HG03097 (cell line): ENCODE measurements around the gene P2RX7.
"Not testable (repeated sequence)": the region's sequence is repeated elsewhere in the genome, so short reads cannot be mapped to it uniquely, and the experiment has no call there.

Experiments
- ATAC-seq: cut with Tn5 transposase; IDR thresholded peaks from one replicate; pipeline ENCODE4 v1.9.1; 2021; ENCODE audit not compliant: unreplicated experiment, low FRiP score

The P2RX7 gene

GRCh38 chr12:121202407-121203355, 70.0 kb downstream of the P2RX7 start:
- ATAC-seq = no peak

- ATAC-seq = no peak
Measured at GRCh38 chr12:121203482-121203881, 70.8 kb downstream of the P2RX7 start.

GRCh38 chr12:121205491-121205890, 72.8 kb downstream of the P2RX7 start:
- no peak for ATAC-seq

- ATAC-seq = not testable (repeated sequence)
Measured at GRCh38 chr12:121208571-121208970, 75.9 kb downstream of the P2RX7 start.

GRCh38 chr12:121209221-121209620, 76.5 kb downstream of the P2RX7 start:
- no peak for ATAC-seq

- ATAC-seq = peak; percentile 61
Measured at GRCh38 chr12:121209624-121210572, 77.2 kb downstream of the P2RX7 start, which contains the start of gene P2RX4. Gene P2RX4 (plus strand): TSS chr12:121210129. CDS start chr12:121210165, 36 bp downstream.

GRCh38 chr12:121212875-121213274, 80.2 kb downstream of the P2RX7 start:
- no peak for ATAC-seq

GRCh38 chr12:121214166-121214777, 81.6 kb downstream of the P2RX7 start:
- no peak for ATAC-seq

GRCh38 chr12:121214855-121215745, 82.4 kb downstream of the P2RX7 start:
- ATAC-seq = no peak

GRCh38 chr12:121216102-121216501, 83.4 kb downstream of the P2RX7 start:
- ATAC-seq = no peak

GRCh38 chr12:121217063-121217462, 84.4 kb downstream of the P2RX7 start:
- ATAC-seq = no peak

GRCh38 chr12:121217761-121218160, 85.1 kb downstream of the P2RX7 start:
- no peak for ATAC-seq

- ATAC-seq = no peak
Measured at GRCh38 chr12:121218588-121219352, 86.1 kb downstream of the P2RX7 start.

GRCh38 chr12:121219353-121219986, 86.8 kb downstream of the P2RX7 start:
- ATAC-seq = no peak

- no peak for ATAC-seq
Measured at GRCh38 chr12:121222847-121223246, 90.2 kb downstream of the P2RX7 start.

GRCh38 chr12:121223292-121224285, 90.9 kb downstream of the P2RX7 start:
- ATAC-seq = no peak

GRCh38 chr12:121224591-121224990, 91.9 kb downstream of the P2RX7 start:
- no peak for ATAC-seq
